ENCODE measurements around the gene AHNAK. TPM values are rescaled to one million over a fixed set of nuclear protein-coding genes. Genes with fewer than 3 reads are reported as not detected.

Gene AHNAK
- total and polyA plus RNA-seq, 11 donors, result 84.4 to 861 (median 384) TPM

- no peak overlapping the region for H3K27ac ChIP-seq
- TF ChIP-seq CTCF (IDR thresholded peaks at IDR 0.05) (no peak), POLR2A (IDR thresholded peaks at IDR 0.05) (no peak)
- H3K27me3 ChIP-seq, result no peaks in the 10 kb centered on the region
- no peaks in the 10 kb centered on the region for H3K36me3 ChIP-seq
- 82 to 93% (median 87%) methylated on average over 5 of the region's 5 CpGs for WGBS, 4 donors
- H3K9me3 ChIP-seq, result no peaks in the 10 kb centered on the region
- ATAC-seq, result no peak
- no peaks in the 10 kb centered on the region for H3K4me1 ChIP-seq
- DNase-seq, result no peak
- intact Hi-C loops (cut with DNase I), result no loop called here
- no peak overlapping the region for H3K4me3 ChIP-seq
These were observed 135.1 kb downstream of the AHNAK start for GRCh38 chr11:62411524-62411923.

GRCh38 chr11:62410972-62411371 is 135.6 kb downstream of the AHNAK start:
- no peaks in the 10 kb centered on the region for H3K36me3 ChIP-seq
- no peak overlapping the region for H3K4me3 ChIP-seq
- H3K27me3 ChIP-seq, result no peaks in the 10 kb centered on the region
- H3K9me3 ChIP-seq, result no peaks in the 10 kb centered on the region
- intact Hi-C loops (cut with DNase I), result no loop called here
- WGBS, 4 donors, result 85 to 95% (median 92%) methylated on average over 8 of the region's 8 CpGs
- TF ChIP-seq CTCF (IDR thresholded peaks at IDR 0.05) (no peak), POLR2A (IDR thresholded peaks at IDR 0.05) (no peak)
- no peak overlapping the region for H3K27ac ChIP-seq
- peaks cover 0 to 3% (median 0%) of the 10 kb centered on the region in 12 donors for H3K4me1 ChIP-seq
- ATAC-seq (no peak), DNase-seq (no peak)

- H3K4me1 ChIP-seq, result peaks cover 0 to 8% (median 0%) of the 10 kb centered on the region in 12 donors
- ATAC-seq (no peak), DNase-seq (no peak)
- no peaks in the 10 kb centered on the region for H3K27me3 ChIP-seq
- WGBS, 4 donors, result 88 to 91% (median 89%) methylated on average over 8 of the region's 8 CpGs
- H3K27ac ChIP-seq, result no peak overlapping the region
- H3K9me3 ChIP-seq, result no peaks in the 10 kb centered on the region
- TF ChIP-seq CTCF (IDR thresholded peaks at IDR 0.05), result no peak
- no peak for TF ChIP-seq POLR2A (IDR thresholded peaks at IDR 0.05)
- intact Hi-C loops (cut with DNase I), result no loop called here
- no peak overlapping the region for H3K4me3 ChIP-seq
- no peaks in the 10 kb centered on the region for H3K36me3 ChIP-seq
These were observed 136.8 kb downstream of the AHNAK start for GRCh38 chr11:62409831-62410230.

- Histone ChIP-seq H3K36me3 (no peaks in the 10 kb centered on the region), H3K27ac (no peak overlapping the region), H3K4me1 (peaks cover 0 to 28% (median 18%) of the 10 kb centered on the region in 12 donors), H3K27me3 (no peaks in the 10 kb centered on the region), H3K9me3 (no peaks in the 10 kb centered on the region), H3K4me3 (no peak overlapping the region)
- WGBS, 4 donors, result 50 to 68% (median 61%) methylated on average over 4 of the region's 4 CpGs
- DNase-seq (no peak), ATAC-seq (no peak)
- no peak for TF ChIP-seq CTCF (IDR thresholded peaks at IDR 0.05)
- TF ChIP-seq POLR2A (IDR thresholded peaks at IDR 0.05), result no peak
- intact Hi-C loops (cut with DNase I), result no loop called here
These were observed 140.6 kb downstream of the AHNAK start for GRCh38 chr11:62406034-62406433.
